HG02678 (cell line): ENCODE results near the gene TMEM132D.

Experiments
- ATAC-seq: cut with Tn5 transposase; IDR thresholded peaks from one replicate; pipeline ENCODE4 v1.9.1; 2021; ENCODE audit warnings: mild to moderate bottlenecking, moderate library complexity; ENCODE audit not compliant: unreplicated experiment

TMEM132D gene

GRCh38 chr12:129150721-129151120, 753.1 kb downstream of the TMEM132D start:
- no peak for ATAC-seq

- no peak for ATAC-seq
Observed at GRCh38 chr12:129145381-129145780, 758.4 kb downstream of the TMEM132D start.

- no peak for ATAC-seq
Observed at GRCh38 chr12:129138776-129139175, 765.0 kb downstream of the TMEM132D start.

GRCh38 chr12:129136694-129137325, 767.0 kb downstream of the TMEM132D start:
- ATAC-seq = no peak

- ATAC-seq = no peak
Observed at GRCh38 chr12:129127771-129128170, 776.1 kb downstream of the TMEM132D start.

- ATAC-seq = no peak
Observed at GRCh38 chr12:129127211-129127610, 776.6 kb downstream of the TMEM132D start.

GRCh38 chr12:129119537-129119936, 784.3 kb downstream of the TMEM132D start:
- ATAC-seq = no peak

- ATAC-seq = no peak
Observed at GRCh38 chr12:129115558-129115957, 788.3 kb downstream of the TMEM132D start.

GRCh38 chr12:129110575-129110974, 793.2 kb downstream of the TMEM132D start:
- ATAC-seq = no peak

GRCh38 chr12:129109174-129110001, 794.4 kb downstream of the TMEM132D start:
- no peak for ATAC-seq

- no peak for ATAC-seq
Observed at GRCh38 chr12:129106772-129107171, 797.1 kb downstream of the TMEM132D start.

GRCh38 chr12:129103231-129103630, 800.6 kb downstream of the TMEM132D start:
- ATAC-seq = no peak

GRCh38 chr12:129102233-129102632, 801.6 kb downstream of the TMEM132D start:
- no peak for ATAC-seq

- ATAC-seq = no peak
Observed at GRCh38 chr12:129101816-129102215, 802.0 kb downstream of the TMEM132D start.

- no peak for ATAC-seq
Observed at GRCh38 chr12:129101404-129101803, 802.4 kb downstream of the TMEM132D start.

GRCh38 chr12:129097451-129097850, 806.4 kb downstream of the TMEM132D start:
- ATAC-seq = no peak

GRCh38 chr12:129096968-129097367, 806.9 kb downstream of the TMEM132D start:
- no peak for ATAC-seq

GRCh38 chr12:129096184-129096583, 807.6 kb downstream of the TMEM132D start:
- ATAC-seq = no peak

- ATAC-seq = no peak
Observed at GRCh38 chr12:129089576-129089975, 814.2 kb downstream of the TMEM132D start.

- ATAC-seq = no peak
Observed at GRCh38 chr12:129084875-129085826, 818.7 kb downstream of the TMEM132D start.
